KBM-7 (cell line): ENCODE measurements around the gene OR5M8.
A peak's percentile ranks its signal among the peaks of the same experiment; 100 is the strongest.

Source experiments
- DNase-seq: peaks from one replicate; pipeline ENCODE4 v3.0.0-alpha.2; 2015
- in situ Hi-C: fragments of 300-500 bp; cut with MboI; formaldehyde crosslinking; loops from 2 replicates; pipeline ENCODE4 v1.14.3; 2020; ENCODE audit warnings: low sequenced_read_pairs, low pct_unique_long_range_greater_than_20kb, mixed read lengths

OR5M8 gene

GRCh38 chr11:56491270-56491669 lies at the start of gene OR5M8:
OR5M8 (minus strand) TSS chr11:56491370; CDS start chr11:56491370, 0 bp downstream.
- in situ Hi-C loops: no loop called here
- DNase-seq: no peak

- in situ Hi-C loops: no loop called here
- no peak for DNase-seq
Measured at GRCh38 chr11:56533054-56533740, 42.0 kb upstream of the OR5M8 start.

GRCh38 chr11:56531856-56532255 lies 40.7 kb upstream of the OR5M8 start:
- DNase-seq: no peak
- in situ Hi-C loops: no loop called here

- DNase-seq: peak; percentile 9
- in situ Hi-C loops: no loop called here
Measured at GRCh38 chr11:56522008-56522407, 30.8 kb upstream of the OR5M8 start.

- in situ Hi-C loops: no loop called here
- no peak for DNase-seq
Measured at GRCh38 chr11:56513280-56513679, 22.1 kb upstream of the OR5M8 start.

- in situ Hi-C loops: no loop called here
- no peak for DNase-seq
Measured at GRCh38 chr11:56509439-56509838, 18.3 kb upstream of the OR5M8 start.

GRCh38 chr11:56497010-56497409 lies 5.8 kb upstream of the OR5M8 start:
- in situ Hi-C loops: no loop called here
- DNase-seq: no peak

- DNase-seq: no peak
- in situ Hi-C loops: no loop called here
Measured at GRCh38 chr11:56495117-56495516, 3.9 kb upstream of the OR5M8 start.

GRCh38 chr11:56486801-56487200 lies 4.4 kb downstream of the OR5M8 start:
- DNase-seq: no peak
- in situ Hi-C loops: no loop called here

GRCh38 chr11:56474729-56475235 lies 16.4 kb downstream of the OR5M8 start:
- in situ Hi-C loops: no loop called here
- DNase-seq: no peak

GRCh38 chr11:56473252-56473651 lies 17.9 kb downstream of the OR5M8 start, which contains the start of gene OR5M3:
OR5M3 (minus strand) TSS chr11:56473352; CDS start chr11:56470497, 2,855 bp downstream.
- no peak for DNase-seq
- in situ Hi-C loops: no loop called here

- DNase-seq: no peak
- in situ Hi-C loops: no loop called here
Measured at GRCh38 chr11:56457076-56457475, 34.1 kb downstream of the OR5M8 start.

- no peak for DNase-seq
- in situ Hi-C loops: no loop called here
Measured at GRCh38 chr11:56453521-56453920, 37.6 kb downstream of the OR5M8 start.
